Activated naive CD8-positive, alpha-beta T cell treated with anti-CD3 and anti-CD28 coated beads, Interleukin-2, amount 50 U/mL, for 16 hours (primary cell): Measurements from ENCODE around the gene UPF1.
A peak's percentile ranks its signal among the peaks of the same experiment; 100 is the strongest.

Source experiments
- DNase-seq: peaks from one replicate; pipeline ENCODE4 v3.0.0-alpha.2; 2020; ENCODE audit warnings: low read depth, low spot score

UPF1 gene

GRCh38 chr19:18831524-18832305, at the start of gene UPF1:
Gene UPF1, plus strand, starts transcription at chr19:18831959. Its CDS starts 251 bp downstream, at chr19:18832210.
- DNase-seq, result peak; percentile 95

- no peak for DNase-seq
Observed at GRCh38 chr19:18782559-18783225, 49.1 kb upstream of the UPF1 start.

- DNase-seq, result no peak
Observed at GRCh38 chr19:18783958-18784785, 47.6 kb upstream of the UPF1 start.

- no peak for DNase-seq
Observed at GRCh38 chr19:18784786-18785120, 47.0 kb upstream of the UPF1 start.

GRCh38 chr19:18785179-18786124, 46.3 kb upstream of the UPF1 start:
- DNase-seq, result peak; percentile 37

GRCh38 chr19:18788529-18789421, 43.0 kb upstream of the UPF1 start:
- no peak for DNase-seq

GRCh38 chr19:18789422-18789869, 42.3 kb upstream of the UPF1 start:
- no peak for DNase-seq

- DNase-seq, result no peak
Observed at GRCh38 chr19:18789883-18790565, 41.7 kb upstream of the UPF1 start.

GRCh38 chr19:18790566-18791314, 41.0 kb upstream of the UPF1 start, which contains the start of gene COMP:
Gene COMP, minus strand, starts transcription at chr19:18791305. Its CDS starts 36 bp downstream, at chr19:18791269.
- DNase-seq, result no peak

- no peak for DNase-seq
Observed at GRCh38 chr19:18791315-18791678, 40.5 kb upstream of the UPF1 start.

- no peak for DNase-seq
Observed at GRCh38 chr19:18792661-18793060, 39.1 kb upstream of the UPF1 start.

- no peak for DNase-seq
Observed at GRCh38 chr19:18793144-18794028, 38.4 kb upstream of the UPF1 start.

GRCh38 chr19:18794029-18794313, 37.8 kb upstream of the UPF1 start:
- DNase-seq, result no peak

- DNase-seq, result no peak
Observed at GRCh38 chr19:18794692-18795091, 37.1 kb upstream of the UPF1 start.

GRCh38 chr19:18795540-18795939, 36.2 kb upstream of the UPF1 start:
- DNase-seq, result no peak

GRCh38 chr19:18796239-18796638, 35.5 kb upstream of the UPF1 start:
- DNase-seq, result no peak

- DNase-seq, result no peak
Observed at GRCh38 chr19:18798384-18799352, 33.1 kb upstream of the UPF1 start.
